GM19455 (cell line): ENCODE measurements around the gene GABARAPL1.
"Not testable (repeated sequence)": the region's sequence is repeated elsewhere in the genome, so short reads cannot be mapped to it uniquely, and the experiment has no call there.

ENCODE experiments used
- ATAC-seq: cut with Tn5 transposase; IDR thresholded peaks from one replicate; pipeline ENCODE4 v1.9.1; 2021; ENCODE audit not compliant: unreplicated experiment

Gene GABARAPL1

GRCh38 chr12:10212739-10213131 is at the start of gene GABARAPL1:
Gene GABARAPL1 (plus strand): TSS chr12:10212877. CDS start chr12:10213130, 253 bp downstream.
- peak; percentile 71 for ATAC-seq

GRCh38 chr12:10163084-10163483 is 49.6 kb upstream of the GABARAPL1 start:
- no peak for ATAC-seq

GRCh38 chr12:10165421-10165820 is 47.3 kb upstream of the GABARAPL1 start:
- ATAC-seq, result no peak

GRCh38 chr12:10167599-10167998 is 45.1 kb upstream of the GABARAPL1 start:
- ATAC-seq, result no peak

DNA sequence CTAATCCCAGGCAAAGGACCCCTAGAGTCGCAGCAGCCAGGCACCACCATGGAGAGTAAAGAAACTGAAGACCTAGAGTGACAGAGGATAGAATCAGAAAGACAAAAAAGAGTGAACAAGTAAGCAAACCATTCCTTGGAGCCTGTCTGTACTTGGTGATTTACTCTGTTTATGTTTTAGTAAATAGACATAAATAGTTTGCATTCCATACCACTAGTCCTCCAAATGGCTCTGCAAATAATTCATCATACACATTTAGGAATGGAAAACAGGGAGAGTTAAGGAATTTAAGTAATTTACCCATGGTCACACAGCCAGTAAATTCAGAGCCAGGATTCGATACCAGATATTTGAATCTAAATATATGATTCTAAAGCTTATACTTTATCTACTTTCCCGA is 43.6 kb upstream of the GABARAPL1 start:
- no peak for ATAC-seq

DNA sequence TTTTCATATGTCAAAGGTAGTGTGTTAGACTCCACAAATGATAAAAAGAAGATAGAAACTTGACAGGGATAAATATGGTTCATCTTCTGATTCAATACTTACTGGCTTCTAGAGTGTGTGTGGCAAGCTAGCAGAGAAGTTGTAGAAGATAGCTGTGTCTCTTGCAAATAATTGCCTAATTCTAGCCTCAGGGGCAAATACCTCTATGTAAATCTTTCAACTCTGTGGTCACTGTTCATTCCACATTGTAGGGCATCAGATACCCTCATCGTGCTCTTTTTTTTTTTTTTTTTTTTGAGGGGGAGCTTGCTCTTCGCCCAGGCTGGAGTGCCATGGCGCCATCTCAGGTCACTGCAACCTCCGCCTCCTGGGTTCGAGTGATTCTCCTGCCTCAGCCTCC is 42.5 kb upstream of the GABARAPL1 start:
- ATAC-seq, result no peak

DNA sequence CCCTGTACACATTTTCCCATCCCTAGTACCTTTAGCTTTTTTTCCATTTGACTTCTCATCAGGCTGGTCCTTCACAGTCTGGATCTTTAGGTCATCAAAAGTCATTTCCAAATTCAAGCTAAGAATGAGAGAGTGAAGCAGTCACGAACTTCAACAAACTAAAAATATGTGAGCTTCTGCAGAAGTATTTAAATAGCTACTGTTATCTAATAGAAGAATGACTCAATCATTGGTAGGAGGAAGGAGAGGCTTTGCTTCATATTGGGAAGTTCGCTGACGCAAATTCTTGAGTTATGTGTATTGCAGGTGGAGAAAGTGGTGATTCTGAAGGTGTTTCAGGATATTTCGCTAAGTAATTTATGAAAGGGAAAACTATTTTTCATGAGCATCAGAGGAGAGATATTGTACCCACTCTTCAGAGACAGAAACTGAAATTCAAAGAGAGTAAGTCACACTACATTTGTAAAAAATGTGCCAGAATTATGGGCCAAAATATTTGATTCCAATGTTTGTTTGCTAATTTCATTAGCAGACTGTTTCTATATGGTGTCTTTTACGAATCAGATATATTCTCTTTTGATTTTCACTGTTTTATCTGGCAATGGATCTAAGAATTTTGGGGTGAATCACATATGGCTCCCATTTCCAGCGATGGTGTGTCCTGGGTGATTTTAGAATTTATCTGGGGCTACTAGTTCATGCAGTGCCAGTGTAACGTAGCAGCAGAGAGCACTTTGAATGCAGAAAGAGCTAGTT is 40.5 kb upstream of the GABARAPL1 start, which contains the start of gene OLR1:
Gene OLR1, minus strand, starts transcription at position 160 of the 756 bp plus-strand sequence. Its CDS starts 55 bp downstream, at position 105.
- no peak for ATAC-seq

GRCh38 chr12:10174986-10175614 is 37.6 kb upstream of the GABARAPL1 start:
- ATAC-seq, result no peak

- no peak for ATAC-seq
These were observed 36.6 kb upstream of the GABARAPL1 start for GRCh38 chr12:10175846-10176636.

GRCh38 chr12:10178821-10179220 is 33.9 kb upstream of the GABARAPL1 start, which contains the start of gene TMEM52B:
Gene TMEM52B (plus strand): TSS chr12:10179032. CDS start chr12:10179575, 543 bp downstream.
- no peak for ATAC-seq

GRCh38 chr12:10179776-10180181 is 32.9 kb upstream of the GABARAPL1 start:
- ATAC-seq, result no peak

GRCh38 chr12:10182354-10183049 is 30.2 kb upstream of the GABARAPL1 start:
- no peak for ATAC-seq

DNA sequence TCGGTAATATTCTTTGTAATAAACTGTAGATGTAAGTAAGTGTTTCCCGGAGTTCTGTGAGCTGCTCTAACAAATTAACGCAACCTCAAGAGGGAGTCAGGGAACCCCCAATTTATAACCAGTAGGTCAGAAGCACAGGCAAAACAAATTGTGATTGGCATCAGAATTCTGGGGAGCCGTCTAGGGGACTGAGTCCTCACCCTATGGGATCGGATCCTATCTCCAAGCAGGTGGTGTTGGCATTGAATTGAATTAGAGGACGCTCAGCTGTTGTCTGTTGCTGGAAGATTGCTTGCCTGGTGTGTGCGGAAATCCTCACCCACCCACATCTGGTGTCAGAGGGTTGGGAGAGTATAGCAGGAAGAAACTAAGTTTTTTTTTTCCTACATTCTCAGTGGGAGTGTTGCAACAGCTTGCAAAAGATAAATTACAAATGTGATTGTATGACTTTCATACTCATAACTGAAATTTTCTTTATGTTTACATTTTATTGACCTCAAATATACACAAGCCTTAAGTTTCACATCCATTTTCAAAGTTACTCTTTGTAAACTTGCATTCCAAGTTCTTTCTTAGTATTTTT is 28.3 kb upstream of the GABARAPL1 start:
- no peak for ATAC-seq

- ATAC-seq, result no peak
These were observed 26.4 kb upstream of the GABARAPL1 start for GRCh38 chr12:10186299-10186698.

GRCh38 chr12:10186958-10187357 is 25.7 kb upstream of the GABARAPL1 start:
- not testable (repeated sequence) for ATAC-seq

GRCh38 chr12:10189653-10190052 is 23.0 kb upstream of the GABARAPL1 start:
- ATAC-seq, result no peak

DNA sequence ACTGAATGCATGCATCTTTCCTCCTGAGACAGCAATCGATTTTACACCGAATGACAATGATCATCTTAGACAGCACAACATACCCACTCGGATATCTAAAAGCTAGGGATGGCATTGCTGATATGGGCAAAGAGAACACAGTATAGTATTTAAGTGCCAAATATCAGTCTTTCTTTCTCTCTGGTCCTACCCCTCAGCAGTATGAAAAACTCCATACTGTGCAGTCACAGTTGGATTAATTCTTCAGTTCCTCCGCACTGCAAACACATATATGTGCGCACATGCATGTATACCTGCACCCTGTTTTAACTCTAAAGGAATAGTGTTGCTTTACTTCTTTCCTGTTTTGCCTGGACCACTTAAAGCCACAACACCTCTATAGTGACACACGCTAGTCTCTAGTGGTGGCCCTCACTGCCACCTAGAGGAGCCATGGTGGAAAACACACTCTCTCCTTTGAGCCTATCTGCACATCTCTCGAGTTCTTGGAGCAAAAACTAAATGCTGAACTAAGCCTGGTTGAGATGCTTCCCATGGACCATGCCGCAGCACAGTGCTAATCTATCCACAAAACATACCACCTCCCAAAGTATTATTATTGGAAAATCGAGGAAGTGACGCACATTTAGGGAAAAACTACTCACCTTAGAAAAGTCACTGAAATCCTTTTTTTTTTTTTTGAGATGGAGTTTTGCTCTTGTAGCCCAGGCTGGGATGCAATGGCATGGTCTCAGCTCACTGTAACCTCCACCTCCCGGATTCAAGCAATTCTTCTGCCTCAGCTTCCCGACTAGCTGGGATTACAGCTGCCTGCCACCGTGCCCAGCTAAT is 21.9 kb upstream of the GABARAPL1 start:
- ATAC-seq, result peak; percentile 88

DNA sequence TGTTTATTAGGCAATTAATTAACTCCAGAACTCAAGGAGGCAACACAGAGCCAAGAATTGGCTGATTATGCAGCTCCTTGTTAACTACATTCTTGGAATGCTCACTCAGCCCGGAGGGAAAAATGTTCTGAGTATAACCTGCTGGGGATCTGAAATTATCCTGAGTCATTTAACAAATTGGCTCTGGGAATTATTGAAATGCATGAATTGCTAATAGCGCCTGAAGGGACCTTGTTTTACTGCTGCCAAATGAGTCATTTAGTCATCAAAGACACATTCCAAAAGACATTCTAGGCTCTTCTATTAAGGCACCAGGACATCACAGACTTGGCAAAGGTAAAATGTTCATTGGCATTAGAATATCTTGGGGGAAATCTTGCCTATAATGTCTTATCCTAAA is 20.8 kb upstream of the GABARAPL1 start:
- ATAC-seq, result no peak

DNA sequence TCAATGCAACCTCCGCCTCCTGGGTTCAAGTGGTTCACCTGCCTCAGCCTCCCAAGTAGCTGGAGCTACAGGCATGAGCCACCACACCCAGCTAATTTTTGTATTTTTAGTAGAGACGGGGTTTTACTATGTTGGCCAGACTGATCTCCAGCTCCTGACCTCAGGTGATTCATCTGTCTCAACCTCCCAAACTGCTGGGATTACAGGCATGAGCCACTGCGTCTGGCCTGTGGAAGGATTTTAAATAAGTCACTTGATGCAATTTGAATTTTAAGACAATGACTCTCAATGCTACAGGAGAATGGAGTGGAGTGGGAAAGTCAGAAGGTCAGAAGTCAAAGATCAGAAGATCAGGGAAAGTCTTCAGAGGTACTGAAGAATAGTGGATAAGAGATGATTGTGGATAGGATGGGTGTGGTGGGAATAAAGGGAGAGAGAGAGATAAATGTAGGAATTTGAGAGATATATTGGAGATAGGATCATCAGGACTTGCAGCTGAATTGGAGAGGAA is 18.5 kb upstream of the GABARAPL1 start:
- no peak for ATAC-seq
